Sigmoid colon (tissue), 7 donors: ENCODE results near the gene POLDIP2. TPM values are rescaled to one million over a fixed set of nuclear protein-coding genes. Genes with fewer than 3 reads are reported as not detected.

Source experiments
- DNase-seq: peaks from one replicate; pipeline ENCODE4 v3.0.0-alpha.2; 2019
- H3K27ac ChIP-seq, 4 donors: fragments of 200-600 bp; sonication (generic); one replicate each; pipeline ENCODE4 v1.5.1; 2016 to 2019; ENCODE audit warnings: mild to moderate bottlenecking in 1 of 4
- H3K27me3 ChIP-seq, 3 donors: fragments of 200-600 bp; sonication (generic); one replicate each; pipeline ENCODE4 v1.5.1; 2019; ENCODE audit warnings: mild to moderate bottlenecking in 1 of 3
- H3K36me3 ChIP-seq, 4 donors: fragments of 200-600 bp; sonication (generic); one replicate each; pipeline ENCODE4 v1.5.1; 2016 to 2019
- H3K4me1 ChIP-seq, 4 donors: fragments of 200-600 bp; sonication (generic); one replicate each; pipeline ENCODE4 v1.5.1; 2017 to 2019
- H3K4me3 ChIP-seq, 4 donors: fragments of 200-600 bp; sonication (generic); one replicate each; pipeline ENCODE4 v1.5.1; 2017 to 2019; ENCODE audit warnings: mild to moderate bottlenecking in 2 of 4, moderate library complexity in 1 of 4
- H3K9me3 ChIP-seq, 4 donors: fragments of 200-600 bp in 3 of 4; sonication (generic) in 3 of 4; one replicate each; pipeline versions ENCODE4 v1.5.1 to v1.6.1; 2013 to 2019
- CTCF ChIP-seq, 4 experiments: fragments of 450-650 bp in 3 of 4; fragments of 200-600 bp in 1 of 4; IDR thresholded peaks; one replicate each; pipeline ENCODE4 v1.5.1; 2016 to 2019; ENCODE audit warnings: antibody characterized with exemption in 4 of 4, mild to moderate bottlenecking in 3 of 4, moderate library complexity in 2 of 4
- EP300 ChIP-seq, 4 donors: sonication (generic); formaldehyde crosslinking; IDR thresholded peaks; one replicate each; pipeline ENCODE4 v1.6.1; 2017; ENCODE audit warnings: antibody characterized with exemption in 4 of 4
- POLR2A ChIP-seq, 2 donors: fragments of 450-650 bp; IDR thresholded peaks; one replicate each; pipeline ENCODE4 v1.6.1; 2016; ENCODE audit warnings: antibody characterized with exemption in 2 of 2, mild to moderate bottlenecking in 2 of 2, moderate library complexity in 2 of 2
- POLR2AphosphoS5 ChIP-seq, 4 donors: sonication (generic); formaldehyde crosslinking; IDR thresholded peaks; one replicate each; pipeline ENCODE4 v1.6.1; 2017; ENCODE audit warnings: antibody characterized with exemption in 4 of 4
- WGBS, 2 donors: extraction: QIAGEN DNeasy Blood & Tissue Kit; methylation state at CpG; one replicate each; pipeline ENCODE4 v1.1.7; 2013; 5-methylcytosine and 5-hydroxymethylcytosine counted together
- intact Hi-C: fragments of 100-400 bp; cut with DNase I; formaldehyde crosslinking; loops from one replicate; pipeline ENCODE4 v1.15.1; 2023
- polyA plus RNA-seq, 3 donors: library from polyadenylated mRNA; stranded (reverse); fragments of 200-250 nt; gene quantifications; one replicate each; pipeline ENCODE4 v1.2.3, GENCODE V29; 2013
- total RNA-seq, 4 donors: library from RNA; depleted of rRNA; stranded (reverse); fragments of >200 nt; gene quantifications; one replicate each; pipeline ENCODE4 v1.1.0, GENCODE V29; 2016
- donor health status: healthy with polysubstance abuse.
- donor health status: Bipolar disorder and iron deficiency.
- donor health status: healthy.

The POLDIP2 gene
- total and polyA plus RNA-seq, 7 donors = 55.8 to 80.5 (median 65.6) TPM

DNA sequence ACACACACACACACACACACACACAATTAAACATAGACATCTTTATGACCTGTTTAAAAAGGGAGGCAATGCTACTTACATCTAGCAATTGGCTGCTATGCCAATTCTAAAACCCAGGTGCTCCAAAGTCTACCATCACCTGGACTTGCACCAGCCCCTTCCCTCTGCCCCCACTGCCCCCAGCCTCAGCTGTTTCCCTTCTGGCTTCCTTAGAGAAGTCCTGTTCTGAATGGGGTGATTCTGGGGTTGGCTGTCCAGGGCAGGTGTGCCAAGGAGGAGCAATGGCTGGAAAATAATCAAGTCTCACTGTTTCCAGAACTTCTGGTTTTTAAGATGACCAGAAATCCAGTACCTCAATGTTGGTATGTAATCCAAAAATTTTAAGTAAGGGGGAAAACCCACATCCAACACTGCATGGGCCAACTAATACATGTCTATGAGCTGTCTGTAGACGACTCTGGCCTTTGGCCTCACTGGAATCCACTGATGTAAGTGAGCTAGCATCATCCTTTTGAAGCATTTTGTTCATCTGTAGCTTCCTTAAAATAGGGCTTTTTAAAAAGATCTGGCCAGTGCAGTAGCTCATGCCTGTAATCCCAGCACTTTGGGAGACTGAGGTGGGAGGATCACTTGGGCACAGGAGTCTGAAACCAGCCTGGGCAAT lies 24.1 kb downstream of the POLDIP2 start:
- Histone ChIP-seq H3K4me1 (peaks cover 0 to 44% (median 41%) of the 10 kb centered on the region in 4 donors), H3K9me3 (no peaks in the 10 kb centered on the region), H3K27me3 (no peaks in the 10 kb centered on the region), H3K27ac (no peak overlapping the region), H3K36me3 (peaks cover 19 to 41% (median 29%) of the 10 kb centered on the region in 4 donors), H3K4me3 (no peak overlapping the region)
- peak; percentile 55 for DNase-seq
- WGBS, 2 donors = 71 to 75% methylated on average over 1 of the region's 1 CpG
- intact Hi-C loops = no loop called here
- TF ChIP-seq CTCF (IDR thresholded peaks at IDR 0.05) = no peak
- no peak for TF ChIP-seq POLR2A (IDR thresholded peaks at IDR 0.05)
- TF ChIP-seq POLR2AphosphoS5 (IDR thresholded peaks at IDR 0.05) = no peak
- no peak for TF ChIP-seq EP300 (IDR thresholded peaks at IDR 0.05)

GRCh38 chr17:28331891-28332420 lies 25.4 kb downstream of the POLDIP2 start:
- Histone ChIP-seq H3K36me3 (peaks cover 19 to 54% (median 31%) of the 10 kb centered on the region in 4 donors), H3K27me3 (no peaks in the 10 kb centered on the region), H3K9me3 (no peaks in the 10 kb centered on the region), H3K27ac (no peak overlapping the region), H3K4me3 (no peak overlapping the region), H3K4me1 (peaks cover 0 to 34% (median 29%) of the 10 kb centered on the region in 4 donors)
- TF ChIP-seq EP300 (IDR thresholded peaks at IDR 0.05) = no peak
- TF ChIP-seq POLR2AphosphoS5 (IDR thresholded peaks at IDR 0.05) = no peak
- no peak for TF ChIP-seq POLR2A (IDR thresholded peaks at IDR 0.05)
- no peak for TF ChIP-seq CTCF (IDR thresholded peaks at IDR 0.05)
- WGBS, 2 donors = 78 to 90% methylated on average over 6 of the region's 6 CpGs
- DNase-seq = peak; percentile 15
- intact Hi-C loops = no loop called here

DNA sequence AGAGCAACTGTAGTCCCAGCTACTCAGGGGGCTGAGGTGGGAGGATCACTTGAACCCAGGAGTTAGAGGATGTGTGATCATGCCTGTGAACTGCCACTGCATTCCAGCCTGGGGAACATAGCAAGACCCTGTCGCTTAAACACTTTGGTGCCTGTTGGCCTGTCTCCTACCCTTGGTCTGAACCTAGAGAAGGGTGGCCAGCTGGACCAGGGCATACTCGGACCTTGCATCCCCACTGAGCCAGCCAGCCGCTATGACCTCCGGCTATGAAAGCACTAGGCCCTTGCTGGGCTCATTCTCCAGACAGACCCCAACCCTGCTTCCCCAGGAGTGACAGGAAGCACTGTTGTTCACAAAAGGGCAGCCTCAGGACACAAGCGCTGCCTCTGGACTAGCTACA lies 26.7 kb downstream of the POLDIP2 start:
- TF ChIP-seq CTCF (IDR thresholded peaks at IDR 0.05) (no peak), POLR2A (IDR thresholded peaks at IDR 0.05) (no peak), POLR2AphosphoS5 (IDR thresholded peaks at IDR 0.05) (no peak), EP300 (IDR thresholded peaks at IDR 0.05) (no peak)

GRCh38 chr17:28328325-28328724 lies 29.0 kb downstream of the POLDIP2 start:
- 79 to 85% methylated on average over 4 of the region's 4 CpGs for WGBS, 2 donors

More for the DNA sequence above, 26.7 kb downstream of the POLDIP2 start:
- WGBS, 2 donors = 93 to 95% methylated on average over 5 of the region's 5 CpGs
- Histone ChIP-seq H3K4me3 (no peak overlapping the region), H3K27me3 (no peaks in the 10 kb centered on the region), H3K9me3 (no peaks in the 10 kb centered on the region), H3K36me3 (peaks cover 19 to 59% (median 31%) of the 10 kb centered on the region in 4 donors), H3K27ac (no peak overlapping the region), H3K4me1 (peaks cover 0 to 24% (median 19%) of the 10 kb centered on the region in 4 donors)
- intact Hi-C loops = no loop called here
- peak; percentile 36 for DNase-seq

More at GRCh38 chr17:28328325-28328724, 29.0 kb downstream of the POLDIP2 start:
- no peaks in the 10 kb centered on the region for H3K9me3 ChIP-seq
- TF ChIP-seq EP300 (IDR thresholded peaks at IDR 0.05) = no peak
- TF ChIP-seq CTCF (IDR thresholded peaks at IDR 0.05) = no peak
- TF ChIP-seq POLR2A (IDR thresholded peaks at IDR 0.05) = no peak
- no peak for TF ChIP-seq POLR2AphosphoS5 (IDR thresholded peaks at IDR 0.05)
- intact Hi-C loops = no loop called here
- peak; percentile 28 for DNase-seq
- H3K36me3 ChIP-seq = peaks cover 19 to 59% (median 31%) of the 10 kb centered on the region in 4 donors
- H3K27me3 ChIP-seq = no peaks in the 10 kb centered on the region
- peaks cover 0 to 8% (median 3%) of the 10 kb centered on the region in 4 donors for H3K4me1 ChIP-seq
- H3K27ac ChIP-seq = no peak overlapping the region
- no peak overlapping the region for H3K4me3 ChIP-seq
